ENCODE results near the gene VRK1.

DNA sequence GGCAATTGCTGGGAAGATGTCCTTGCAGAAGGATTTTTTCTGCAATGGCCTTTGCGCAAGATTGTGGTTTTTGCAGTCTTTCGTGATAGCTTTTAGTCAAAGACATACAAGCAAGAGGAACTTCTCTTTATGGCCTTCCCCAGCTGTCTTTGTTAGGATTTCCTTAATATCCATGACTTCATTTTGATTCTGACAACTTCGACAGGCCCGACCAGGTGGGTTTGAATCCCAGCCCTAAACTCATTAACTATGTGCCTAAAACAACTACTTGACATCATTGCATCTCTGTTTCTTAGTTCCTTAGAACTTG lies 13.3 kb upstream of the VRK1 start:
- TF ChIP-seq GATA3 (IDR thresholded peaks at IDR 0.05; ENCODE audit: low read depth, low read length) = no peak
- no peak for TF ChIP-seq GATA2 (IDR thresholded peaks at IDR 0.05; ENCODE audit: low read depth, low read length)
